RWPE1 (cell line): Measurements from ENCODE around the gene FLT4.

ENCODE experiments used
- CTCF ChIA-PET: fragments of 350-600 bp; sonication (Branson Sonifier 250); formaldehyde crosslinking; extraction: SDS; loops from one replicate; lab custom pipeline; 2021; lab: Yijun Ruan, JAX
- POLR2A ChIA-PET: fragments of 400-600 bp; formaldehyde crosslinking; extraction: SDS; loops from one replicate; lab custom pipeline; 2020; ENCODE audit warnings: antibody characterized with exemption; ENCODE audit not compliant: low non-redundant PET; lab: Yijun Ruan, JAX
- DNase-seq: peaks from one replicate; pipeline ENCODE4 v3.0.0; 2012; ENCODE audit warnings: low spot score
- H3K27ac ChIP-seq: fragments of 450-650 bp; 2 replicates; pipeline ENCODE4 v1.5.1; 2017
- CTCF ChIP-seq: fragments of 450-650 bp; conservative IDR thresholded peaks from 2 replicates; pipeline ENCODE4 v1.5.1; 2017; ENCODE audit warnings: low read depth, mild to moderate bottlenecking

The FLT4 gene

GRCh38 chr5:180632768-180633167 lies 16.6 kb downstream of the FLT4 start:
- ChIA-PET CTCF (interaction anchor here (1.1 kb wide), 1 partner anchor 13 kb away, joined by 3 read pairs; no protein-coding TSS in a partner anchor), POLR2A (no interaction called here)
- TF ChIP-seq CTCF: no peak
- no peak for DNase-seq
- no peak overlapping the region for H3K27ac ChIP-seq

GRCh38 chr5:180631549-180632383 lies 17.6 kb downstream of the FLT4 start:
- no peak for DNase-seq
- no peak overlapping the region for H3K27ac ChIP-seq
- TF ChIP-seq CTCF: no peak
- ChIA-PET POLR2A (no interaction called here), CTCF (no interaction called here)

GRCh38 chr5:180630426-180630825 lies 19.0 kb downstream of the FLT4 start:
- DNase-seq: no peak
- CTCF ChIA-PET: interaction anchor here (0.9 kb wide), 1 partner anchor 11 kb away, joined by 3 read pairs; no protein-coding TSS in a partner anchor
- H3K27ac ChIP-seq: no peak overlapping the region
- POLR2A ChIA-PET: interaction anchor here (1.1 kb wide), 1 partner anchor 22 kb away, joined by 8 read pairs; no protein-coding TSS in a partner anchor
- no peak for TF ChIP-seq CTCF

- POLR2A ChIA-PET: interaction anchor here (1.1 kb wide), 1 partner anchor 22 kb away, joined by 8 read pairs; no protein-coding TSS in a partner anchor
- TF ChIP-seq CTCF: no peak
- H3K27ac ChIP-seq: no peak overlapping the region
- CTCF ChIA-PET: interaction anchor here (0.9 kb wide), 1 partner anchor 10 kb away, joined by 3 read pairs; no protein-coding TSS in a partner anchor
- DNase-seq: no peak
Measured at GRCh38 chr5:180629831-180630382, 19.5 kb downstream of the FLT4 start.

- no peak for DNase-seq
- ChIA-PET CTCF (interaction anchor here (1.3 kb wide), 1 partner anchor 10 kb away, joined by 6 read pairs; no protein-coding TSS in a partner anchor), POLR2A (interaction anchor here (1.1 kb wide), 1 partner anchor 23 kb away, joined by 8 read pairs; no protein-coding TSS in a partner anchor)
- no peak for TF ChIP-seq CTCF
- H3K27ac ChIP-seq: no peak overlapping the region
Measured at GRCh38 chr5:180628827-180629750, 20.3 kb downstream of the FLT4 start.
